ENCODE measurements around the gene ARHGEF19.
A peak's percentile ranks its signal among the peaks of the same experiment; 100 is the strongest.
"Not testable (repeated sequence)": the region's sequence is repeated elsewhere in the genome, so short reads cannot be mapped to it uniquely, and the experiment has no call there.

Gene ARHGEF19

DNA sequence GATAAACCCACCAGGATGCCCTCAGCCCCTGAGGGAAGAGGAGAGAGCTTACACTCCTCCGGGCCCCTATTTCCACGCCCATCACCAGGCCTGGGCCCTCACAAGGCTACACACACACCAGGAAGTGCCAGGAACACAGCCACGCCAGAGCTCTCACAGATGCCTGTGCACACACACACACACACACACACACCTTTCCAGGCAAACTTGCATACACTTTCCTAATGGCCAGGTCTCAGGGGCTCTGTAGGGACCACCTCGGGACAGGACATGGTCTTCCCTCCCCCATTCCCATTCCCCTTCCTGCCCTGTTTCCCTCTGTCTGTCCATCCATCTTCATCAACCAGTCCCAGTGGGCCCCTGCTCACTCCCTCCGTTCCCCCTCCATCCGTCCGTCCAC, 46.9 kb downstream of the ARHGEF19 start:
- no peak for DNase-seq (ENCODE audit: low spot score)

DNA sequence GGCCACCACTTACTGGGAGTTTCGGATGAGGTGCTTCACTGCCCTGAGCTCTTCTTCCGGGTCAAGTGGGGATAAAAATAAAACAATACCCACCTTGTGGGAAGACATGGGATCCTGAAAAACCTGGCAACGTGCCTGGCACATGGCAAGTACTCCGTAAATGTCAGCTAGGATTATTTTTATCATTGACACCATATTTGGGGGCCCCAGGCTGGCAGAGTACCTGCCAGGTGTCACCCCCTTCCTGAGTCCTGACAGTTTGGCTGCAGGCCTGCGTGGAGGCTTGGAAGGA, 47.4 kb downstream of the ARHGEF19 start:
- no peak for DNase-seq (ENCODE audit: low spot score)

DNA sequence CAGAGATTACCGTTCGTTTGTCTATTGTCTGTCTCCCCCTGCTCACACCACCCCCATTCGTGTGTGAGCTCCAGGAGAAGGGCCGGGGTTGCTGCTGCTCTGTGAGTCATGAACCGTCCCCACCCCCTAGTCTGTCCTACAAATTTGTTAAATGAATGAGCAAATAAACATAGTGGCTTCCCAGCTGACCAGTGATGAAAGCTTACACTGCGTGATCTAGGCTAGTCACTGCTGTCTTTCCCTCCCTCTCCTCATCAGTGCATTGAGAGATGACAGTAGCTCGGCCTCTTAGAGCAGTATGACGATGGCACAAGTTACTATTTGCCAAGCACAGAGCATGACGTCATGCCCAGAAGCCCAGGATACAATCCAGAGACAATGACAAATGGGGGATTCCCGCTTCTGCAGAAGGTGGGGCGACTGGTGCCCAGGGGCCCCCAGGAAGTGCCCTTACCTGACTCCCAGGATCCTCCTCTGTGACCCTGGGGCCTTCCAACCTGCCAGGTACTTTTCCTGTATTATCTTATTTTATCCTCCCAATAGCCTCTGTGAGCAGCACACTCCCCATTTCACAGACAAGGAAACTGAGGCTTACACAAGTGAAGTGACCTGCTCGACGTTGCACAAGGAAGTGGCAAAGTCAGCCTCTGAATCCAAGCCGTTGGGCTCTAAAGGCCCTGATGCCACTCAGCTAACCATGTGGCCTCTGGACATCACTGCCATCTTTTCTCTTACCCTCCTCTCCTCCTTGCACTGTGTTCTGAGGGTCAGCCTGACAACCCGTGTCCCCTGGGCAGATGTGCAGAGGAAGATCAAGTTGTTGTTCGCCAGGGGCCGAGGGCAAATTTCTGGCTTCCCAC, 48.0 kb downstream of the ARHGEF19 start:
- DNase-seq (ENCODE audit: low spot score) = no peak

DNA sequence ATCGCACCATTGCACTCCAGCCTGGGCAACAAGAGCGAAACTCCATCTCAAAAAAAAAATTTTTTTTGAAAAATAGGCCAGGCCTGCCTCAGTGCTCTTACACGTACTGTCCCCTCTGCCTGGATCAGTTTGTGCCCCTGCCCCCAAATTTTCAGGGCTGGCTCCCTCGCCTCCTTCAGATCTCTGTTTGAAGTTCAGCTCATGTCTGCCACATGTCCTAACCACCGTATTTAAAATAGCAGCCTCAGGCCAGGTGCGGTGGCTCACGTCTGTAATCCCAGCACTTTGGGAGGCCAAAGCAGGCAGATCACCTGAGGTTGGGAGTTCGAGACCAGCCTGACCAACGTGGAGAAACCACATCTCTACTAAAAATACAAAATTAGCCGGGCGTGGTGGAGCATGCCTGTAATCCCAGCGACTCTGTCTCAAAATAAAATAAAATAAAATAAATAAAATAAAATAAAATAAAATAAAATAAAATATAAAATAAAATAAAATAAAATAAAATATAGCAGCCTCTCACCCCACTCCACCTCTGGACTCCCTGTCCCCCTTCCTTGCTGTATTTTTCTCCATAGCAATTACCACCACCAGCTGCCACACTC, 48.7 kb downstream of the ARHGEF19 start:
- DNase-seq (ENCODE audit: low spot score) = not testable (repeated sequence)

DNA sequence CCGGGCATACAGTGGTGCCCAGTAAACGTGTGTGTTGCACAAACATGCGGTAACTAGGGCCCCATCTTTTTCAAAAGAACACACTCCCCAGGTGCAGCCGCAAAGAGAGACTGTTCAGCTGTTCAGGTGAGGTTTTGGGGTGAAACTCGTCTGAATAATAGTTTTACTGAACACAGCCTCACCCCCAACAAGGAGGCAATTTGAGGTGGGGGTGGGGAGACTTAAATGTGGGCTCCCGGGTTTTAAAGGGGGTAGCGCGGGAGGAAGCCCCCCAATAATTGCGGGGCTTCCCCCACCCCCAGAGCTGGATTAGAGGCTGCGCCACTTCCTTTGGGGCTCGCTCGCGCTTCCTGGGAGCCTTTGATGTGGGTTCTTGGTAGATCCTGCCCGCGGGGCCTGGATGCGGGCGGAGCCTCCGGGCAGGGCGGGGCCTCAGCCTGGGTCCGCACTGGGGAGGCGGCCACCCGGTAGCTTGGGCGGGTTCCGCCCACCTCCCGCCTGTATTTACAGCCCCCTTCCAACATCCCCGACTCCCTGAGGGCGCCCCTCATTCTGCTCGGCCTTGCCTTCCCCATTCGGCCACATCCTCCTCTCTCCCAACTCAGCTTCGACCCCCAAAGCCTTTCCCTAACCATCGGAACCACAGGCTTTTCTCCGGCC, 50.2 kb downstream of the ARHGEF19 start:
- no peak for DNase-seq (ENCODE audit: low spot score)

DNA sequence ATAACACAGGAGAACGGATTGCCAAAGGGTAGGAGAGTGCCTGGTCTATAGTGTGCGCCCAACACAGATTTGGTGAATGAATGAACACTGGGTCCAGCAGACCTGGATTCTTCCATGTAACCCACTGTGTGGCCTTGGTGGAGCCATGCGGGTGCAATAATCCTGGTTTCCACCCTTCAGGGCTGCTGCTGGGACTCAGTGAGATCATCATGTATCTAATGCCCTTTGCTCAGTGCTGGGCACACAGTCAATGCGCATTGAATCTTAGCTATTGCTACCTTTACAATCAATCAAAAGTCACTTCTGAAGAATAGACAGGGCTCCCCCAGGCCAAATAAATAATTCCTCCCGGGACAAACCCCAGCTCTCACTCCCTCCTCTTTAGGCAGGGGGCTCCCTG, 50.7 kb downstream of the ARHGEF19 start:
- DNase-seq (ENCODE audit: low spot score) = no peak

DNA sequence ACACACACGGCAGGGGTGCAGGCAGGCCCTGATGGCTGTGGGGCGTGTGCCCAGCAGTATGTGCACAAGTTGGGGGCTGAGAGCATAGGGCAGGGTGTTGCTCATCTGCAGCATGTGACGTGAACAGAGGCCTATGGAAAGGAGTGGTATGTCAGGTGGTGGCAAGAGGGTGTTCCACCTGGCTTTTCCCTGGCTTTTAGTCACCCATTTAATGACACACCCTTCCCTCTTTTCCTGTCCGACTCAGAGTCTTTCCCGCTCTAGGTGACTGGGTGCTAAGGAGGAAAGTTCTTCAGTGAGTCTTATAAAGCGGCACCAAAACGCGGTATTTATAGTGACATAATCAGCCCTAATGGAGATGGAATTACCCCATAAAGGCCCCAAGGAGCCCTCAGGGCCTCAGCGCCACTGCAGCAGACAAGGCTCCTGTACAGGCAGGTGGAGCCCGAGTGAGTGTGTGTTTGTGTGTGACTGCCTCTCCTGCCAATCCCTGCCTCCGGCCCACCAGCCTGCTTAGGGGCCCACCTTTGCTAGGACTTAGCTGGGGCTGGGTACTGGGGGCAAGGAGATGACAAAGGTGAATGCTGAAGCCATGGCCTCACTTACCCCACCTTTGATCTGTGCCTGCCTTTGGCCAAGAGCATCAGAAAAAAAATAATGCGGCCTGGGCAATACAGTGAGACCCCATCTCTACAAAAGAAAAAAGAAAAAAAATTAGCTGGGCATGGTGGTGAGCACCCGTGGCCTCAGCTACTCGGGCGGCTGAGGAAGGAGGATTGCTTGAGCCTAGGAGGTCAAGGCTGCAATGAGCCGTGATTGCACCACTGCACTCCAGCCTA, 53.2 kb downstream of the ARHGEF19 start:
- no peak for DNase-seq (ENCODE audit: low spot score)

DNA sequence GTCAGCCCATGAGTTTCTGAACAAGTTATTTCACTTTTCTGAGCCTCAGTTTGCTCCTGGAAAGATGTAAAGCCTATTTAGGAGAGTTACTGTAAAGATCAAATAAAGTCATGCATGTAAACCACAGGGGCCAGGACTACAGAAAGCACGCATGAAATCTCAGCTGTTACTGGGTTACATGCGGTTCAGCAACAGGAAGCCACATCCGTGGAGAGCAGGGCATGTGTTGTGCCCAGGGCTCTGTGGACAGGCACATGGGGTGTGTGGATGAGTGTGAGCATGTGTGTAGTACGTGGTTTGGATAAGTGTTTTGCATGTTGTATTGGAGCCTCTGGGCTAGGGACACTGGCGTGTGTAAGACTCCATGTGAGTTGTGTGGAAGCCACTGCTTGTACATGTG, 54.4 kb downstream of the ARHGEF19 start:
- no peak for DNase-seq (ENCODE audit: low spot score)

DNA sequence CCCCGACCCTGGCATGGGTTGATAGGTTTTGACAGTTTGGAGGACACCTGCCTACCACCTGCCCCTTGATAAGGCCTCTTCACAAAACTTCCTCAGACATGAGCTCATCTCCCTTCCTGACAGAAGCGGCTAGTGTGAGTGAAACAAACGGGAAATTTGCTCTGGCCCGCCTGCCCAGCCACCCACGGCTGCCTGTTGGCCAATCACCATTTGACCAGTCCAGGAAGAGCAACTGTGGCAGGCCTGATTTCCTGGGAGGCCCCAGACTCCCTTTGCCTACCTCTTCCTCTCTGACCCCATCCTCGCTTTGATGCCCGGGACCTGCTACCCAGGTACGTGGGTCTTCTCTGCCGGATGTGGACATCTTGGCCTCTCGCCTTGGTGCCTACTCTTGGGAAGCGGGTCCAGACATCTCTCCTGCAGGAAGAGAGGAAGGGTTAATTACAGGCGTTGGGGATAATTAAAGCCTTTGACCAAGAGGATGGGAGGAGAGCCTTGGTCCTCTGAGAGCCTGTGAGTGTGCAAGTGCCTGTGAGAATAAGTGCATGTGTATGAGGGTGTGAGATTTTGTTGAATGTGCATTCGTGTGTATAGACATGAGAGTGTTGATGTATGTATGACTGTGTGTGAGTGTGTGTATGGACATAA, 55.5 kb downstream of the ARHGEF19 start:
- DNase-seq (ENCODE audit: low spot score) = peak; percentile 40

DNA sequence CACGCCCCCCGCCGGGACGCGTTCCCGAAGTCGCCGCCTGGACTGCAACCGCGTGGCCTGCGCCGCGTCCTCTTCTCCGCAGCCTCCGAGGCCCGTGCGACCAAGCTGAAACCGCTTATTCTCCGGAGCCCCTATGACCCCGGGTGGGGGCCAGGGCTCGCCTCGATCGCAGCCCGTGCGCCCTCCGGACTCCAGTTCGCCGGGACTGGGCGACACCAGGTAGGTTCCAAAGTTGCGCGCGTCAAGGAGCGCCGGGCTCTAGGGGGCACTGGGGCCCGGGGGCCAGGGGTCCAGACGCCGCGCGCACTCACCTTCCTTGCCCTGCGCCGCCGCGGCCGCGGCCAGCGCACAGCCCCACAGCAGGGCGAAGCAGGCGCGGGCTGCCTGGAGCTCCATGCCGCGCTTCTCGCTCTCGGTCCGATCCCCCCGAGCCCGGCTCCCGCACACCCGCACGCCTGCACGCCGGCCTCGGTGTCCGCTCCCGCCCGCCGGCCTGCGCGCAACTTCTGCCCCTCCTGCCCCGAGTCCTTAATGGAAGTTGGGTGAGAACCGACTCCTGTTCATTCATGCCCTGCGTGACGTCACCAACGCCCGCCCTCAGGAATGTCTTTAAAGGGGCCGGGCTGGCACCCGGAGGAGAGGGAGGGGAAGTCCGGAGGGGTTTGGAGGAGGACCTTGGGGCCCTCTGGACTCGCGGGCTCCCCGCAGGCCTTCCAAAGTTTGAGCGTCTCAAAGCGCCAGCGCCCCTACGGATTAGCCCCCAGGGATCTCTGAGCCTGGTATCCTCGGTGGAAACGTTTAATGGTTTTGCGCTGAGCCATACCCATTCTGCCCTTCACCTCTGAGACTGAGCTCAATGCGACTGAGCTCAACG, 56.7 kb downstream of the ARHGEF19 start, which contains the start of gene EPHA2:
EPHA2 (minus strand) TSS at position 533 of the 874 bp plus-strand sequence; CDS start at position 396, 137 bp downstream.
- DNase-seq (ENCODE audit: low spot score) = peak; percentile 92

DNA sequence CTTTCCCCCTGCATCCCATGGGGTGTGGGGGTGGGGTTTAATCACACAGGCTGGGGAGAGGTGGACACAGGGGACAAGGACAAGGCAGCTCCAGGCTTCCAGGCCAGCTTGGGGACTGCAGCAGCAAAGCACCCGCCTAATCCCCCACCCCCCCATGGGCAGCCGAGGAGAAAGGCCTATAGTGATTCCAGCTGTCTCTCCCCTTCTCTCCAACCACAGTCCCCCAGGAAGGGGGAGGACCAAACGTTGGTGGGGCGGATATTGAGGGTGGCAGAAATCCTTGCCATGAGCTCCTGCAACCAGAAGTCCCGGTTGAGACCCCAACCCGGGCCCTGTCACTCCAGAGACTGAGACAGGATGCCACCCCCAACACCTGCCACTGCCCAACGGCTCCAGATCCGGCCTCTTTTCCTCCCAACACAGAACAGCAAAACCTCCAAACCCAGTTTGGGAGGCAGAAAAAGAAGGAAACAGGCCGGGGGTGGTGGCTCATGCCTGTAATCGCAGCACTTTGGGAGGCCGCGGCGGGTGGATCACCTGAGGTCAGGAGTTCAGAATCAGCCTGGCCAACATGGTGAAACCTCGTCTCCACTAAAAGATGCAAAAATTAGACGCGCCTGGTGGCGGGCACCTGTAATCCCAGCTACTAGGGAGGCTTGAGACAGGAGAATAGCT, 58.3 kb downstream of the ARHGEF19 start:
- no peak for DNase-seq (ENCODE audit: low spot score)

DNA sequence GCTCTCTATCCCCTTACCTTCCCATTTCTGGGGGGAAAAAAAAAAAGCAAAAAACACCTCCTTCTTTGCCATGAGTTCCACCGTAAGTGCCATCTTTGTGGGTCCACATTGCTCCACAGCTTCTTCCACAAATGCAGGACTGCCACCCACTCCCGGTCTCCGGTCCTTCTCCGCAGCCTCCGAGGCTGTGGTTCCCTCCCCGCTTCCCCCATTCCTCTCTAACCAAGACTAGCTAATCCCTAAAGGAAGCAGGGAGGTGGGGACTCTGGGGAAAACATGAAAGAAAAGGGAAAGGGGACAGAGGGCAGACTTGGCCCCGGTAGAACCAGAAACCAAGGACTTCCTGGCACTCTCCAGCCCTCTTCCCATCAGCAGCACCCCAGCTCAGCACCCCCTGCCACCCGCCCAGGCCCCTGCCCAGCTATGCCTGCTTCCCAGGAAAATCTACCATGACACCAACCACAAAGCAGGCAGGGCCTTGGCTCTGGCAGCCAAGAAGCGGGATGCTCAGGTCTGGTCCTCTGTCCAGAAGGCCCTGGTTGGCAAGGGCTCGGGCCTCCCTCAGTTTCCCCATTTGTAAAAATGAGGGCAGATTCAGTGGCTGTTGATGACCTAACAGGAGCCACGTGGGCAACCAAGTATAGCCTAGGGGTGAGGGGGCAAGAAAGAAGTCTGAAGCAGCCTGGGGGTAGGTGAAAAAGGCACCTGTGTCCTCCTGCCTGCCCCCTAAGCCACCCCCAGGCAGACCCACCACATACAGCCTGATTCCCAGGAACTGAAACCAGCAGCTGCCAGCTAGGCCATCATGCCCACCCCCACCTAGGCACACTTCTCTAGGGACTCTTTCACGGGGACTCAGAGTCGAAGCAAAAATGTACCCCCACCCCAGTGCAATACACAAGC, 59.1 kb downstream of the ARHGEF19 start:
- no peak for DNase-seq (ENCODE audit: low spot score)

DNA sequence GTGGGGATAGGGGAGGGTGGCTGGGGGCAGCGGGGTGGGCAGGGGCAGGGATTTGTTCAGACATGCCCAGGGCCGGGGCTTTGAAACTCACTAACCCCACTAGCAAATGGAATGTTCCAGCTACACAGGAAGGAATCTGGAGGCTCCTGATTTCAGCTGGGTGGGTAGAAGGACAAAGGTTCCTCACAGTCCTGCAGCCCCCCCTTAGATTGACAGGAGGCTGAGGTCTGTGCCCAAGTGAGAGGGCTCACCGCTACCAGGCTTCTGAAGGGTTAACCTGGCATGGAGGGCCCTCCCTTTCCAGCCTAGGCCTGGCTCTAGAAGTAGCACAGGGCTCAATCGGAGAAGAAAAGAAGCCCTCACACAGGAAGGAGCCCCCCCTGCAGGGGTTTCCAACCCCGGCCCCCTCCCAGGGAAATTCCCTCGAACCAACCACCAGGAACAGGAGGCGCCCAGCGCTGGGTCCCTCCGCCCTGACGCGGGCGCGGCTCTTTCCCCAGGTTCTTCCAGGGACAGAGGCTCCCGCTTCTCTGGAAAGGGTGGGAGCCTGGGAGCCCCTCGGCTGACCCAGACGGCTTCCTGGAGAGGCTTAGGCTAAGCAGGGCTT, 59.9 kb downstream of the ARHGEF19 start:
- DNase-seq (ENCODE audit: low spot score) = no peak

DNA sequence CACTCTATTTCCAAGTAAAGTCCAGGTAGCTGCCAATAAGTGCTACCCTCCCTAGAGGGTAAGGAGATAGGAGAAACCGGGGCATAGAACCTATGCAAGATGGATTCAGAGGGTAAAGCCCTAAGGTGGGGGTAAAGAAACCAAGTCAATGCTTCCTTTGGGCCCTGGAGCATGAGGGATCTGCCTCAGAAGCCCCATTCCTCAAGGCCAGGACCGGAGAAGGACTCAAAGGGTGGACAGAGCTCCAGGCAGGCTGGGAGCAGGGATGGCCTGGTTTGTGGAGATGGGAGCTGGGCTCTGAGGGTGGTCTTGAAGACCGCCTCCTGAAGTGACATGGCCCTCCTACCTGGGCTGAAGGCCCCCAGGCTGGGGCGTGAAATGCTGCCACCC, 60.5 kb downstream of the ARHGEF19 start:
- no peak for DNase-seq (ENCODE audit: low spot score)

DNA sequence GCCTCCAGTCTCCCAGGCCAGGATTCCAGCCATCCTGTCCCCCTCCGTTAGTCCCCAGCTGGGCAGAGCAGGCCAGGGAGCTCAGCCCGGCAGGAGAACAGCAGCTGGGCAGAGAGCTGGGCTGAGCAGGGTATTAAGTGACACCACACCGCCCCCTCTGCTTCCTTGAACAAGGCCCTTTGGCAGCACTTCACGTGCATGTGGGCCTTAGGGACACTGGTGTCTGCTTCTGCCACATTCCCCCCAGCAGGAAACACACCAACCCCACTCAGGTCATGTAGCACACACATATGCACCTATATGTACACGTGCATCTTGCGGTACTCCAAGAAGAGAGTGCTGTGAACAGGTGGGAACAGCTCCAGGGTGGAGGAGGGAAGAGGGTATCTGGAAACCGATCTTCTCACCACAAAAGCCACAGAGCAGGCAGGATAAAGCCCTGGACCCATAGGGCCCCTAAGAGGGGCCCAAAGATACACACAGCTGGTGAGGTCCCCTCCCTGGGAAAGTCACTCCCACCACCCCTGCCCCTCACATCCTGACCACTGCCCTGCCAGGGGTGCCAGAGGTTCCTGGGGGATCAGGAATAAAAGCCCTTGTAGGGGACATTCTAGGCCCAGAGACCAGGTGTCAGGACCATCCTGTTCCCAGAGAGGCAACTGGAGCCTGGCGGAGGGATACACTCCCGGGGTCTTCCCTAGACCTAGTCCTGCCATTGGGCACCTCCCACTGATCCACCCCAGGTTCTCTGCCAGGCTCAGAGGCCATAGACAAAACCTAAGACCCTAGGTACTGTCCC, 61.1 kb downstream of the ARHGEF19 start:
- DNase-seq (ENCODE audit: low spot score) = no peak

DNA sequence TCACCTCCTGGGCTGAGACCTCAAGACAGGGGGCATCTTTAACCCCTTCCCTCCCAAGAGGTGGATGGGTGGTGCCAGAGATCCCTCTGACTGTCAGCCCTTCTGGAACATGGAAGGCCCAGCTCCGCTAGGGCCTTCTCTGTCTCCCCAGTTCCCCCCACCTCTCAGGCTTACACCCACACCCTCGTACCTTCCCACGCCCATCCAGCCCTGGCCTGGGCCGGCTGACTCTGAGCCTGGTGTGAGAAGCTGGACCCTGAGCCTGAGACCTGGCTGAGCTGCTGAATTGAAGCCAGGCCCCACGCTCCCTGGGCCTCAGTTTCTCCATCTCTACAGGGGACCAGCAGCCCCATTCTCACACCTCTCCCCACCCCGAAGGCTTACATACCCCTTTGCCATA, 61.9 kb downstream of the ARHGEF19 start:
- no peak for DNase-seq (ENCODE audit: low spot score)

DNA sequence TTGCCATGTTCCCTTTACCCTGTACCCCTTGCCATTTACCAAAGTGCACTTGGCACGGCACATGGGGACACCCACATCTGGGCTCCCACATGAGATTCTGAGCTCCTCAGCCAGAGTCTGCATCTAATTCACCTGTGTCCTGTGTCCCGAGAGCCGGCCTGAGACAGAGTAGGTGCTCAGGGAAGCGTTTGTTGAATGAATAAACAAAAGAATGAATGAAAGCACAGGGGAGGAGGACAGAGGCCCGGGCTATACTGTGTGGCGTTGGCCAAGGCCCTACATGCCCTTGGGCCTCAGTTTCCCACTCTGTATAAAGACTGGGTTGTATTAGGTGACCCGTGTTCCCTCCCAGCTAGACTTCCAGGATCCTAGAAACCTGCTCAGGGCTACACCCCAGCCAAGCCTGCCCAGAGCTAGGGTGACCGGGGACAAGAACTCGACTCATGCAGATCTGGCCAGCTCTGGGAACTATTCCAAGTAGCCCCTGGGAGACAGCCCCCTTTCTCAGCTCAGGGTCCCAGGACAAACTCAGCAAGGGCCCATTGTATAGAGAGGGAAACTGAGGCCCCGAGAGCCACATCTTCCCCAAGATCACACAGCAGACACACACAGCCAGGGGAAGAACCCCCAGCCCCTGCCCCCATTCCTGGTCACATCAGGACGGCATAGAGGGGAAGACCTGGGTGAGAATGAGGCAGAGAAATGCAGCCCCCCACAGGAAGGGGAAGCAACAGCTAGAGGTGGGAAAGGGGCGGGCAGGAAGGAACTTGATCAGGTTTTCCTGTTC, 62.6 kb downstream of the ARHGEF19 start:
- DNase-seq (ENCODE audit: low spot score) = no peak

Data from cerebellar cortex (tissue), 1 donor.